ENCODE measurements around the gene FOSL2.

FOSL2 gene

DNA sequence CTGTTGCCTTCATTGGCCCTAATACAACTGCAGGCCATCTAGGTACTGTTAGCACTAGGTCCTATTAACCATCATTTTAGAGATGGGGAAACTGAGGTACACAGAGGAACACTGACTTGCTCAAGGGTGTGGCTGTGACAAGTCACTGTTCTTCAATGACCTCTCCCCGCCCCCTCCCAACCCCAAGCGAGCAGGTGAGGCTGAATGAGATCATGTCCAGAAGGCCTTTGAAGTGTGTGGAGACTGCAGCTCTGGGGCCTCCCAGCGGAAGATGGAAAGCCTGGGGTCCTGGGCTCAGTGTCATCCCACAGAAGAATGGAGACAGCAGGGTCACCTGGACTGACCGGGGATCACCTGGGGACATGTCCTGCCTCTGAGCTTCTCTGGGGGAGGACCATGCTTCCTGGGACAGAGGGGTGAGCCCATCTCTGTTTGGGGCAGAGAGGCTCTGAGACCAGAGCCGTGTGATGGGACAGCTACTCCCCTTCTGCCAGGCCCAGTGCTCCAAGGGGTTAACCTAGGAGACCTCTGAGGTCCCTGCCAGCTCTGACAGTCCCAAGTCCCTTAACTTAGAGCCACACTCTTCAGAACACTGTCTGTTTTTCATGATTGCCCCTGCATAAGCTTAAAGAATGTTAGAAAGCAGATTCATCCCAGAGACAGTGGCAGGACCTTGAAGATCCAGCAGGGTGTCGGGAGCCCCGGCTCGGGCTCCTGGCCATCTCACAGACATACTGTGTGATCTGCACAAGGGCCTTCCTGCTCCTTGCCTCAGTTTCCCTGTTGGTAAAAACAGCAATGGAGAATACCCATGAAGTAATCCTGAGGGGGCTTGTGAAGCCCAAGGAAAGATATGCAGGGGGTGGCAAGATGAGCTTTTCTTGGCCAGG lies 16.7 kb upstream of the FOSL2 start:
- DNase-seq: no peak

GRCh38 chr2:28377195-28377816 lies 15.4 kb upstream of the FOSL2 start:
- no peak for DNase-seq

GRCh38 chr2:28377984-28378678 lies 14.5 kb upstream of the FOSL2 start:
- DNase-seq: no peak

GRCh38 chr2:28378679-28379584 lies 13.7 kb upstream of the FOSL2 start:
- no peak for DNase-seq

DNA sequence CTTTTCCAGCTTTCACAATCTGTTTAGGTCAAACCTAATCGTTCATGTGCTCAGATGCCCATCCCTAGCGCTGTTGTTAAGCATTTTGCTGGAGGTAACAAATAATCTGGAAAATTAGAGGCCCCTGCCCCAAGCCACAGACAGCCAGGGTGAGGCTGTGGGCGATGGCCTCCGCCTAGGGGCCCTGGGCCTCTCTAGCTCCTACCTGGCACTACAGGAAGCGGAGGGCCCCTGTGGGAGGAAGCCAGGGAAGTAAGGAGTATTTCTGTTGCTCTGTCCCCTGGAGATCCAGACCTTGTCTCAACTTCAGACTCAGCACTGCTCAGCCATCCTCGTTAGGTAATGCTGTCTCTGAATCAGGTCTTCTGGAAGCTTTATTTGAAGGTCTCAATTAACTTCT lies 12.4 kb upstream of the FOSL2 start:
- DNase-seq: no peak

- DNase-seq: no peak
Measured at GRCh38 chr2:28381225-28382180, 11.2 kb upstream of the FOSL2 start.

DNA sequence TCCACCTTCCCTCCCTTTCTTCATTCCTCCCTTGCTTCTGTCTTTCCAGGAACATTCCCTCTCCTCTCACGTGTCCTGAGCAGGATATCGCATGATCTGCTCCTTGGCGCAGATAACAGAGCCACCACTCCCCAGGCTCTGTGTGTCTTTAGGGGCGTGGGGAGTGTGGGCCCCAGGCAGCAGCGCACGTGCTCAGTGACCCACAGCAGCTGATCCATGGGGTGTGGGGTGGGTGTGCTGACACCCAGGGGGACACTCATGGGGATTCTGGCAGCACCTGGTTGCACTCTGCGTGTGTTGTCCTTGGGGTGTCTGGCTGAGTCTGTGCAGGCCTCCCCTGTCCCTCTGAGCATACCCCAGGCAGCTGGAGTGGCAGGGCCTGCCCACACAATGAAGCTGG lies 9.9 kb upstream of the FOSL2 start:
- no peak for DNase-seq

DNA sequence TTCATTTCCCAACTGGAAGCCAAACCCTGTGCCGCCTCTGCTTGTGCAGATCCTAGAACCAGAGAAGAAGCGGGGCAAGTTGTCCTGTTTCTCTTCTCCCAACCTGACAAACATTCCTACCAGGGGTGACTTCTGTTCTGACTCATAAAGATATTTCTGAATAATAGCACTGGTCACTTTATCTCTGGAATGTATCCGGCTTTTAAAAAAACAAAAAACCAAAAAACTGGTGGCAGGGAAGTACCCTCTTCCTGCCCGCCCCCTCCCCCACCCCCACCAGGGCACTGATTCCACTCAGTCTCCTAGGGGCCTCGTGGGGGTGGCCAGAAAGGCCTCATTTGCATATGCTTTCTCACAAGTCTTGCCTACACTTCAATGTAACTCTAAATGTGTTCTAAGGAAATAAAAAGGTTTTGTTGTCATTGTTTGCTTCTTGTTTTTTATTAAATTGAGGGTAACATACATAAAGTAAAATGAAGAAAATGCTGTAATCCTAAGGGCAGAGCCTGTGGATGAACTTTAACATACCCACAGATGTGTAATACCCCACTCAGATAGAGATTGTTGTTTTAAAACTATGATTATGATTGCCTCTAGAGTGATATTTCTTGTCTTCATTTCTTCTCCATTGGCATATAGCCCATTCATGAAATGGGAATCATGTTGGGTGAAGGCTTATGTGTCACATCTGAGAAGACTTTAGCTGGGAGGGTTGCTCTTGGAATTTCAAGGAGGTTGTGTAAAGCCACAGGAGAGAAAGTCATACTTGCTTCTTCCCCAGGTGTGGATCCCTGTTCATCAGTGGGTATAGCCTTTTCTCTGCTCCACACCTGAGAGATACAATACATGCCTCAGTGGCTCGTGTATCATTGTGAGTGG lies 5.3 kb upstream of the FOSL2 start:
- no peak for DNase-seq

DNA sequence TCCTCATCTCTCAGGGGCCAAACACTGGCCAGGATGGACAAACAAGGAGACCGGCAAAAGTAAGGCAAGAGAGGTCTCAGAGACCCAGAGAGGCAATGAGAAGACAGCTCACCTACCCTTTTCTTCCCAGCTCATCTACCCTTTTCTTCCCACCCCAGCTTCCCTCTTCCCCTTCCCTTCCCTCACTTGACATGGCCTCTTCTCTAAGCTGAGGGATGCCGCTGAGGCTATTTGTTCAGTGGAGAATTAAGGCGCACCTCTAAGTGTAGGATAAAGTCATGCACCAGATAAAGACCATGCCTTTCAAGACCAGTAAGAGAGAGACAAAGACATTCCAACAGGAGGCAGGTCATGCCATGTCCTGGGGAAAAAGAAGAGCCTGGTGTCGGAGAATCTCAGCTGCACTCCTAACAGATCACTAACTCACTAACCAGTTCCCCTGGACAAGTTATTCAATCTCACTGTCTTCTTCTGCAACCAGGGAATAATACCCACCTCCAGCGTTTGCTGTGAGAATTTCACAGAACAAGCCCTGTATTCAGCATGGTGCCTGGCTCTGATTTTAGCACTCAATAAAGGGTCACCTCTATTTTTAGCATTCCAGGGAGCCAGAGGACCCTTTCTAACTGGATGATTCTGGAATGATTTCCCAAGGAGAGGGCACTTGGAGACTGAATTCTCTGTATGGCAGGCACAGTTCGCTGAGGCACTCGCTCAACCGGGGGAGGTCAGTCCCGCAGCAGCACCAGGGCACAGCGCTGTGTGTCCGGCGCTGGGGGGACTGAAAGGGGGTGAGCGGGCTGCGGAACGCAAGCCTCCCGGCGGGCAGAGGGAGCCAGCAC lies 3.0 kb upstream of the FOSL2 start:
- no peak for DNase-seq

GRCh38 chr2:28390241-28390745 lies 2.4 kb upstream of the FOSL2 start:
- DNase-seq: peak; percentile 87 to 92

GRCh38 chr2:28390746-28391563 lies 1.7 kb upstream of the FOSL2 start:
- DNase-seq: no peak

DNA sequence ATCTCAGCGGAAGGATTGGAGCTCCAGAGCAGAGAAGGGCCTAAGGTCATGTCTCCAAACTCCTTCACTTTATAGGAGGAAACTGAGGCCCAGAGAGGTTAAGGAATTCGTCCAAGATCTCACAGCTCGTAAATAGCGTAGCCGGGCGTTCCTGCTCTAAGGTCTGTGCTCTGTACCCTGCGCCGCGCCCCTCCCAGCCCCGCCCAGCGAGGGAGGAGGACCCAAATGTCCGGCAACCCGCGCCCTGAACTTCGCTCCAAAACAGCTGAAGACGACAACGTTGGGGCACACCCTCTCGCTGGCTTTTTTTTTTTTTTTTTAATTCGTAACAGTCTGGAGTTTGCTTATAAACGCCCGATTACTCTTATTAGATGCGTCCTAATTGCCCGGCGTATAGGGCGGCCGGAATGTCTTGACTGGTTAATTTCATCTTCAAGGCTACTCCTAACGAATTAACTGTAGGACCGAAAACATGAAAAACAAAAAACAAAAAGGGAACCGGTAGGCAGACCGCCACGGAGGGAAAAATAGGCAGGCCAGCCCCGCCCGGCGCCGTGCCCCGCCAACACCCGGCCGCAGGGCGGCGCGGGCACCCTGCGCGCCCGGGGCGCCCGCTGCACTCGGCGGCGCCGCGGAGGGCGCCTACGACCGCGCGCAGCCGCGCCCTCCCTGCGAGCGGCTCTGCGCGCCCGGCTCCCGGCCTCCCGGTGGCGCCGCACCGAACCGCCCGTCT lies 928 bp upstream of the FOSL2 start:
- peak; percentile 74 for DNase-seq

GRCh38 chr2:28393114-28393836 lies 617 bp downstream of the FOSL2 start:
- peak; percentile 41 to 51 for DNase-seq

GRCh38 chr2:28394331-28394877 lies 1.7 kb downstream of the FOSL2 start:
- DNase-seq: no peak

DNA sequence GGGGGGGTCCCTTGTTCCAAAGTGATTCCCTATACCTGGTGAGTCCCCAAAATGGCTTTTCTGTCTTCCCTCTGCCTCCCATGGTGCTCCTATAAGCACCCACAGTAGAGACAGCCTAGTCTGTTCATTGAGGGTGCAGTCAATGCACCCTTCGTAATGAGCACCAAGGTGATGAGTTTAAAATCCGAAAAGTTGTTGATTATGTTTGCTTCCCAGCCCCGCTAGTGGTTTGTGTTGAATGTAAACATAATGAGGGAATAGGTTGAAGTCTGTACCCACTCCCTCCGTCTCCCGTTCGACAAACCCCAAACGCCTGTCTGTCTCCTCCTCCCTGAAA lies 2.3 kb downstream of the FOSL2 start:
- no peak for DNase-seq

GRCh38 chr2:28395334-28396061 lies 2.8 kb downstream of the FOSL2 start:
- DNase-seq: no peak
